Tibial nerve (tissue), 4 donors: ENCODE results near the gene MAGEA11.

Experiments used
- CTCF ChIP-seq, 5 experiments: fragments of 200-600 bp in 3 of 5; fragments of 450-650 bp in 2 of 5; sonication (generic) in 3 of 5; IDR thresholded peaks; one replicate each; pipeline ENCODE4 v1.5.1; 2016 to 2019; ENCODE audit warnings: antibody characterized with exemption in 5 of 5, mild to moderate bottlenecking in 3 of 5, moderate library complexity in 2 of 5
- EP300 ChIP-seq, 2 donors: sonication (generic); formaldehyde crosslinking; IDR thresholded peaks; one replicate each; pipeline ENCODE4 v1.6.1; 2017; ENCODE audit warnings: antibody characterized with exemption in 2 of 2, mild to moderate bottlenecking in 1 of 2

- no peak for TF ChIP-seq CTCF (IDR thresholded peaks at IDR 0.05)
- TF ChIP-seq EP300 (IDR thresholded peaks at IDR 0.05): no peak
Measured at GRCh38 chrX:149720021-149720689, 8.3 kb downstream of the MAGEA11 start.
